ENCODE data around the gene RRAS2.

Gene RRAS2

DNA sequence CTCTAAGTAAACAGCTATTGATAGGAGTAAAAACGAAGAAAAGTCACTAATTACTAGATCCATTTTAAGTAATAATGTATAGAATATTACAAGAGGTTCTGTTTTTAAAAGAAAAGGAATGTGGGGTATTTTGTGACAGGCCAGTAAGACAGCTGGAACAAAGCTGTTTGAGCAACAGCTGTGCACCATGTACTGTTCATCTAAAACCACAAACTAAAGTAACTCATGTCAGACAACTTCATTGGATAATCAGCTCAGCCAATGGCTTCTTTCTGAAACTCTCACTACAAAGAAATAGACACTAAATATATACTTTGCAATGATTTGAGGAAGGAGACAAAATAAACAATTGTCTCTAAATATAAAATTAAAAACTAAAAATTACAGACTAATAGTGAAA lies 16.1 kb downstream of the RRAS2 start:
- H3K27me3 ChIP-seq (ENCODE audit: control insufficient read depth, insufficient read depth, low read length, poor library complexity, severe bottlenecking), result no peaks in the 10 kb centered on the region
- H3K27ac ChIP-seq (ENCODE audit: insufficient read depth, low read depth, low read length, poor library complexity, severe bottlenecking), result no peak overlapping the region
- peaks cover 7% of the 10 kb centered on the region for H3K4me1 ChIP-seq (ENCODE audit: control insufficient read depth, insufficient read depth, low read length)

DNA sequence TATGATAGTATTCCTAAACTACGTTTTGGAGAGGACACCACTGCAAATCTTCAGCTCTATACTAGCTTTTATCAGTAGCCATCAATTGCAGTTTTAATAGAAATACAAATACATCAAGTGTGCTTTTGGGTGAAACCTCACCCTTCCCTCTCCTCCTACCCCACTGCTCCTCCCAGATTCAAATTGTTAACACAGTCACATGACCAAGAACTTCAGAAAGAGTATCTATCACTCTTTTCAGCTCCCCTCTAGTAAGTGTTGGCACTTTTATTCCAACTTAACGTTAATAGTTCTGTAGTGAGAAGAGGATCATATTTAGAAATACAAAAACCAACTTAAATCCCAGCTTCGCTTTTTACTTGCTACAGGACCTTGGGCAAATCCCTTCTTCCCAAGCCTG lies 17.0 kb downstream of the RRAS2 start:
- H3K4me3 ChIP-seq (ENCODE audit: insufficient read depth, low read depth, low read length), result no peak overlapping the region
- WGBS, 2 experiments, result 35 to 40% methylated on average over 2 to 3 of the region's 3 CpGs
- no peaks in the 10 kb centered on the region for H3K36me3 ChIP-seq (ENCODE audit: control insufficient read depth, insufficient read depth, low read length)
- no peaks in the 10 kb centered on the region for H3K27me3 ChIP-seq (ENCODE audit: control insufficient read depth, insufficient read depth, low read length, poor library complexity, severe bottlenecking)
- peaks cover 7% of the 10 kb centered on the region for H3K4me1 ChIP-seq (ENCODE audit: control insufficient read depth, insufficient read depth, low read length)
- H3K9me3 ChIP-seq (ENCODE audit: control insufficient read depth, low read length), result no peaks in the 10 kb centered on the region
- no peak overlapping the region for H3K27ac ChIP-seq (ENCODE audit: insufficient read depth, low read depth, low read length, poor library complexity, severe bottlenecking)

More for the DNA sequence above, 16.1 kb downstream of the RRAS2 start:
- WGBS, 2 experiments, result no CpG with 5 or more reads among the region's 1 CpG
- H3K4me3 ChIP-seq (ENCODE audit: insufficient read depth, low read depth, low read length), result no peak overlapping the region
- H3K36me3 ChIP-seq (ENCODE audit: control insufficient read depth, insufficient read depth, low read length), result no peaks in the 10 kb centered on the region
- H3K9me3 ChIP-seq (ENCODE audit: control insufficient read depth, low read length), result no peaks in the 10 kb centered on the region

DNA sequence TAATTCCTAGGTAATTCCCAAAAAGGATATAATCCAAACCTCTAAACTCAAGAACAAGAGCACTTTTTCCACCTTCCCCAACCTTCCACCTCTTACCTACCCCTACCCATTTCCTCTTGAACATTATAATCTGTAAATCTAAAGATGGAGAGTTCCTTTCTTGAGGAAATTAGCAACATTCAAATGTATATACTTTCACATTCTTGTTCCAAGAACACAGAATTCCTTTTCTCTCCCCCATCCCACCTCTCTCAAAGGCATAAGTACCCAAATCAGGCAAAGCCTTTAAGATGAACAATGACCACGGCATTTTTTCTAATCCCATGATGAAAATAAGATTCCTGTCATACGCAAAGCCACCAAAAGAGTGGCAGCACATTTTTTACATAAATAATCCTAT lies 18.3 kb downstream of the RRAS2 start:
- Histone ChIP-seq H3K27me3 (ENCODE audit: control insufficient read depth, insufficient read depth, low read length, poor library complexity, severe bottlenecking) (no peaks in the 10 kb centered on the region), H3K9me3 (ENCODE audit: control insufficient read depth, low read length) (no peaks in the 10 kb centered on the region), H3K27ac (ENCODE audit: insufficient read depth, low read depth, low read length, poor library complexity, severe bottlenecking) (no peak overlapping the region), H3K36me3 (ENCODE audit: control insufficient read depth, insufficient read depth, low read length) (no peaks in the 10 kb centered on the region), H3K4me1 (ENCODE audit: control insufficient read depth, insufficient read depth, low read length) (peaks cover 10% of the 10 kb centered on the region), H3K4me3 (ENCODE audit: insufficient read depth, low read depth, low read length) (no peak overlapping the region)
- 23 to 34% methylated on average over 2 of the region's 2 CpGs for WGBS, 2 experiments

DNA sequence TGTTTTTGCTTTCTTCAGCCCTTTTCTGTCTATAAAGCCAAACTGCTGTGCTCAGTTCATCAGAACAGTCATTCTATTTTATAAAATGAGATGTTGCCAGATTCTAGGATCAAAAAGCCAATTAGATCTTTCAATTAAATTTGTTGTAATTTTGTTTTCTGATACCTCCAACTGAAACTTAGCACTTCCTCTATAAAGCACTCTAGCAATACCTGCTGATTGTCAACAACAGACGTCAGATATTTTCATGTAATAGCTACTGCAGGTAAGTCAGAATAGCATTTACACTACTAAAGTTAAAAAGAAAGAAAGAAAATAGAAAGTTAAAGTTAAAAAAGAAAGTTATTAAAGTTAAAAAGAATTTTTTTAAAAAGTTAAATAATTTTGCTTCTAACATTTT lies 19.6 kb downstream of the RRAS2 start:
- Histone ChIP-seq H3K27ac (ENCODE audit: insufficient read depth, low read depth, low read length, poor library complexity, severe bottlenecking) (no peak overlapping the region), H3K36me3 (ENCODE audit: control insufficient read depth, insufficient read depth, low read length) (no peaks in the 10 kb centered on the region), H3K4me3 (ENCODE audit: insufficient read depth, low read depth, low read length) (no peak overlapping the region), H3K9me3 (ENCODE audit: control insufficient read depth, low read length) (no peaks in the 10 kb centered on the region), H3K4me1 (ENCODE audit: control insufficient read depth, insufficient read depth, low read length) (peaks cover 12% of the 10 kb centered on the region), H3K27me3 (ENCODE audit: control insufficient read depth, insufficient read depth, low read length, poor library complexity, severe bottlenecking) (no peaks in the 10 kb centered on the region)
- 100% methylated on average over 1 of the region's 1 CpG; no CpG with 5 or more reads in 1 of the 2 experiments for WGBS, 2 experiments

DNA sequence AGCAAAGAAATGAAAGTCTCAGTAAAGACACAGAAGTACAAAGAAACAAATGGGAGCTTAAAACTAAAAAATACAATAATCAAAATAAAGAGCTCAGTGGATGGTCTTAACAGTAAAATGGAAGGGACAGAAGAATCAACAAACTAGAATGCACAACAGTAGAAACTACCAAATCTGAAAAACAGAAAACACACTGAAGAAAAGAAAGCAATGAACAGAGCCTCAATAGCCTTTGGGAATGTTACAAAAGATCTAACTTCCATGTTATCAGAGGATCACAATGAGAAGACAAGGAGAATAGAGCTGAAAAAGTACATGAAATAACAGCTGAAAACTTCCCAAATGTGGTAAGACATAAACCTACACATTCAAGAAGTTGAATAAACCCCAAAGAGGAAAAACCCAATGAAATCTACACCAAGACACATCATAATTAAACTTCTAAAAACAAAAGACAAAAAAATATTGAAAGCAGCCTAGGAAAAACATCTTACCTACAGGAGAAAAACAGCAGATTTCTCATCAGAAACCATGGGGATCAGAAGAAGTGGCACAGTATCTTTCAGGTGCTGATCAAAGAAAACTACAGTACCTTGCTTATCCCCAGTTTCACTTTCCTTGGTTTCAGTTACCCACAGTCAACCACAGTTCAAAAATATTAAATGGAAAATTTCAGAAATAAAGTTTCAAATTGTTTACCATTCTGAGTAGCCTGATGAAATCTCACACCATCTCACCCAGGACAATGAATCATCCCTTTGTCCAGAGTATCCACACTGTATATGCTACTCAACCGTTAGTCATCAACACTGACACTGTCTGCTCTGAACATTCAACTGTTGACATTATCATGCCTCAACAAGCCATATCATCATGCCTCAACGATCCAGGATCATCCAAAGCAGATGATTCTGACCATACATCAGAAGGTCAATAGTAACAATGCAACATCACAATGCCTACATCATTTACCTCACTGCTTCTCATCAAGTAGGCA lies 22.2 kb downstream of the RRAS2 start:
- no peak overlapping the region for H3K4me3 ChIP-seq (ENCODE audit: insufficient read depth, low read depth, low read length)
- H3K36me3 ChIP-seq (ENCODE audit: control insufficient read depth, insufficient read depth, low read length), result no peaks in the 10 kb centered on the region
- no peaks in the 10 kb centered on the region for H3K27me3 ChIP-seq (ENCODE audit: control insufficient read depth, insufficient read depth, low read length, poor library complexity, severe bottlenecking)
- WGBS, 2 experiments, result 96% methylated on average over 2 of the region's 2 CpGs
- H3K27ac ChIP-seq (ENCODE audit: insufficient read depth, low read depth, low read length, poor library complexity, severe bottlenecking), result no peak overlapping the region
- no peaks in the 10 kb centered on the region for H3K9me3 ChIP-seq (ENCODE audit: control insufficient read depth, low read length)
- peaks cover 8% of the 10 kb centered on the region for H3K4me1 ChIP-seq (ENCODE audit: control insufficient read depth, insufficient read depth, low read length)

- WGBS, 2 experiments, result 27 to 32% methylated on average over 1 of the region's 1 CpG
These were observed 23.3 kb downstream of the RRAS2 start for GRCh38 chr11:14335712-14336111.

GRCh38 chr11:14334893-14335292 lies 24.1 kb downstream of the RRAS2 start:
- H3K4me3 ChIP-seq (ENCODE audit: insufficient read depth, low read depth, low read length), result no peak overlapping the region
- peaks cover 5% of the 10 kb centered on the region for H3K4me1 ChIP-seq (ENCODE audit: control insufficient read depth, insufficient read depth, low read length)
- H3K36me3 ChIP-seq (ENCODE audit: control insufficient read depth, insufficient read depth, low read length), result no peaks in the 10 kb centered on the region
- H3K9me3 ChIP-seq (ENCODE audit: control insufficient read depth, low read length), result no peaks in the 10 kb centered on the region
- H3K27ac ChIP-seq (ENCODE audit: insufficient read depth, low read depth, low read length, poor library complexity, severe bottlenecking), result no peak overlapping the region
- WGBS, 2 experiments, result 84 to 87% methylated on average over 2 of the region's 2 CpGs
- H3K27me3 ChIP-seq (ENCODE audit: control insufficient read depth, insufficient read depth, low read length, poor library complexity, severe bottlenecking), result no peaks in the 10 kb centered on the region

More at GRCh38 chr11:14335712-14336111, 23.3 kb downstream of the RRAS2 start:
- H3K9me3 ChIP-seq (ENCODE audit: control insufficient read depth, low read length), result no peaks in the 10 kb centered on the region
- H3K4me3 ChIP-seq (ENCODE audit: insufficient read depth, low read depth, low read length), result no peak overlapping the region
- no peak overlapping the region for H3K27ac ChIP-seq (ENCODE audit: insufficient read depth, low read depth, low read length, poor library complexity, severe bottlenecking)
- H3K4me1 ChIP-seq (ENCODE audit: control insufficient read depth, insufficient read depth, low read length), result peaks cover 5% of the 10 kb centered on the region
- H3K27me3 ChIP-seq (ENCODE audit: control insufficient read depth, insufficient read depth, low read length, poor library complexity, severe bottlenecking), result no peaks in the 10 kb centered on the region
- no peaks in the 10 kb centered on the region for H3K36me3 ChIP-seq (ENCODE audit: control insufficient read depth, insufficient read depth, low read length)

DNA sequence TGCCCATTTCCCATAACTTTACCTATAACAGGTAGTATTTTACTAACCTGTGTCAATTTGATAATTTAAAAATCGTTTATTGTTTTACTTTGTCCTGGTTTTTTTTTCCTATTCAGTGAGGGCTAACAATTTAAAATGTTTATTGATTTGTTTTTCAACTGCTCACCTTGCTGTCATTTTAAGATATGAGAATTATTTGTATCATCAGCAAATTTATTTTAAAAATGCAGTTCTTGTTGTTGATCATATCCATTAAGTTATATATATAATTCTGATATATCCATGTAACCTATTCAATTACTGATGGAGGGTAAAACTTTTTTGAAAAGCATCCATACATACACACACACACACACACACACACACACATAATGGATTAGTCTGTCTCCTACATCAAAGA lies 24.8 kb downstream of the RRAS2 start:
- 67% methylated on average over 1 of the region's 1 CpG; no CpG with 5 or more reads in 1 of the 2 experiments for WGBS, 2 experiments
- no peaks in the 10 kb centered on the region for H3K27me3 ChIP-seq (ENCODE audit: control insufficient read depth, insufficient read depth, low read length, poor library complexity, severe bottlenecking)
- no peak overlapping the region for H3K4me3 ChIP-seq (ENCODE audit: insufficient read depth, low read depth, low read length)
- H3K9me3 ChIP-seq (ENCODE audit: control insufficient read depth, low read length), result no peaks in the 10 kb centered on the region
- H3K4me1 ChIP-seq (ENCODE audit: control insufficient read depth, insufficient read depth, low read length), result peaks cover 5% of the 10 kb centered on the region
- H3K36me3 ChIP-seq (ENCODE audit: control insufficient read depth, insufficient read depth, low read length), result no peaks in the 10 kb centered on the region
- no peak overlapping the region for H3K27ac ChIP-seq (ENCODE audit: insufficient read depth, low read depth, low read length, poor library complexity, severe bottlenecking)

GRCh38 chr11:14331476-14332136 lies 27.4 kb downstream of the RRAS2 start:
- no peaks in the 10 kb centered on the region for H3K27me3 ChIP-seq (ENCODE audit: control insufficient read depth, insufficient read depth, low read length, poor library complexity, severe bottlenecking)
- WGBS, 2 experiments, result 85 to 87% methylated on average over 4 to 6 of the region's 6 CpGs

GRCh38 chr11:14330881-14331280 lies 28.1 kb downstream of the RRAS2 start:
- no peaks in the 10 kb centered on the region for H3K36me3 ChIP-seq (ENCODE audit: control insufficient read depth, insufficient read depth, low read length)
- peaks cover 3% of the 10 kb centered on the region for H3K4me1 ChIP-seq (ENCODE audit: control insufficient read depth, insufficient read depth, low read length)
- H3K9me3 ChIP-seq (ENCODE audit: control insufficient read depth, low read length), result no peaks in the 10 kb centered on the region
- no peak overlapping the region for H3K27ac ChIP-seq (ENCODE audit: insufficient read depth, low read depth, low read length, poor library complexity, severe bottlenecking)
- no peak overlapping the region for H3K4me3 ChIP-seq (ENCODE audit: insufficient read depth, low read depth, low read length)
- no peaks in the 10 kb centered on the region for H3K27me3 ChIP-seq (ENCODE audit: control insufficient read depth, insufficient read depth, low read length, poor library complexity, severe bottlenecking)
- 93 to 95% methylated on average over 2 of the region's 2 CpGs for WGBS, 2 experiments

More at GRCh38 chr11:14331476-14332136, 27.4 kb downstream of the RRAS2 start:
- Histone ChIP-seq H3K4me3 (ENCODE audit: insufficient read depth, low read depth, low read length) (no peak overlapping the region), H3K36me3 (ENCODE audit: control insufficient read depth, insufficient read depth, low read length) (no peaks in the 10 kb centered on the region), H3K4me1 (ENCODE audit: control insufficient read depth, insufficient read depth, low read length) (peaks cover 5% of the 10 kb centered on the region), H3K27ac (ENCODE audit: insufficient read depth, low read depth, low read length, poor library complexity, severe bottlenecking) (no peak overlapping the region), H3K9me3 (ENCODE audit: control insufficient read depth, low read length) (no peaks in the 10 kb centered on the region)

All from ectodermal cell (in vitro differentiated cells).